Spleen (tissue), 11 donors: Measurements from ENCODE around the gene CHRNA4. TPM values are rescaled to one million over a fixed set of nuclear protein-coding genes. Genes with fewer than 3 reads are reported as not detected.

Experiments used
- DNase-seq: peaks from one replicate; pipeline ENCODE4 v3.0.0-alpha.2; 2020
- H3K27ac ChIP-seq, 8 donors: fragments of 200-600 bp; sonication (generic) in 7 of 8; 1 replicate in 4 of 8; 2 replicates in 4 of 8; pipeline versions ENCODE4 v1.5.0 to v1.8.0; 2016 to 2021; ENCODE audit warnings: inconsistent platforms in 4 of 8, mild to moderate bottlenecking in 4 of 8, moderate library complexity in 1 of 8
- H3K27me3 ChIP-seq, 7 donors: fragments of 200-600 bp; sonication (generic) in 6 of 7; replicated peaks in 1 of 7; 1 replicate in 4 of 7; 2 replicates in 3 of 7; pipeline versions ENCODE4 v1.5.0 to v1.8.0; 2016 to 2021; ENCODE audit warnings: inconsistent platforms in 3 of 7, mild to moderate bottlenecking in 1 of 7
- H3K36me3 ChIP-seq, 6 donors: fragments of 200-600 bp; sonication (generic) in 5 of 6; 1 replicate in 4 of 6; 2 replicates in 2 of 6; pipeline versions ENCODE4 v1.5.0 to v1.8.0; 2016 to 2021; ENCODE audit warnings: inconsistent platforms in 2 of 6
- H3K4me1 ChIP-seq, 6 donors: fragments of 200-600 bp; sonication (generic) in 5 of 6; 1 replicate in 3 of 6; 2 replicates in 3 of 6; pipeline versions ENCODE4 v1.5.0 to v1.8.0; 2016 to 2021; ENCODE audit warnings: inconsistent platforms in 3 of 6
- H3K4me3 ChIP-seq, 8 donors: fragments of 200-600 bp; sonication (generic) in 7 of 8; 1 replicate in 4 of 8; 2 replicates in 4 of 8; pipeline versions ENCODE4 v1.5.0 to v1.8.0; 2016 to 2021; ENCODE audit warnings: inconsistent platforms in 4 of 8, mild to moderate bottlenecking in 4 of 8, moderate library complexity in 2 of 8
- H3K9me3 ChIP-seq, 8 donors: fragments of 200-600 bp; sonication (generic) in 7 of 8; 1 replicate in 4 of 8; 2 replicates in 4 of 8; pipeline versions ENCODE4 v1.5.0 to v1.8.0; 2016 to 2021; ENCODE audit warnings: inconsistent platforms in 4 of 8
- POLR2A ChIP-seq, 3 donors: fragments of 450-650 bp; IDR thresholded peaks; one replicate each; pipeline ENCODE4 v1.5.1; 2017; ENCODE audit warnings: antibody characterized with exemption in 3 of 3, mild to moderate bottlenecking in 1 of 3
- POLR2AphosphoS5 ChIP-seq, 3 donors: sonication (generic); formaldehyde crosslinking; IDR thresholded peaks; one replicate each; pipeline ENCODE4 v1.5.1; 2017; ENCODE audit warnings: antibody characterized with exemption in 3 of 3
- WGBS, 5 donors: extraction: QIAGEN DNeasy Blood & Tissue Kit in 3 of 5; methylation state at CpG; one replicate each; pipeline versions ENCODE4 v1.1.5 to v1.1.7; 2013 to 2018; 5-methylcytosine and 5-hydroxymethylcytosine counted together
- intact Hi-C: fragments of 100-400 bp; cut with DNase I; formaldehyde crosslinking; loops from one replicate; pipeline ENCODE4 v1.15.0; 2023; ENCODE audit warnings: low total_unique reads
- polyA plus RNA-seq, 3 donors: library from polyadenylated mRNA; stranded (reverse); fragments of 200-250 nt; gene quantifications; one replicate each; pipeline ENCODE4 v1.2.1, GENCODE V29; 2013
- total RNA-seq, 7 donors: library from RNA; depleted of rRNA in 3 of 7; stranded (reverse); fragments of >200 nt in 3 of 7; fragmentation: NEBNext Ultra II Directional in 4 of 7; extraction: Animal tissue kit (Norgen Biotek cat#: 25700) in 4 of 7; gene quantifications; one replicate each; pipeline versions ENCODE4 v1.1.0 to v1.2.1, GENCODE V29; 2016 to 2021
- TF ChIP-seq, protein P1 (sequence below), 11 experiments: fragments of 200-600 bp in 7 of 11; fragments of 450-650 bp in 4 of 11; sonication (generic) in 4 of 11; IDR thresholded peaks in 8 of 11; conservative IDR thresholded peaks in 3 of 11; 1 replicate in 7 of 11; 2 replicates in 4 of 11; pipeline versions ENCODE4 v1.4.0 to v1.8.0; 2016 to 2021; ENCODE audit warnings: antibody characterized with exemption in 11 of 11, inconsistent platforms in 4 of 11, mild to moderate bottlenecking in 1 of 11
- donor health status: healthy with polysubstance abuse.
- donor health status: DM: no; HTN: no; CAD: no; lungs with moderate emphysema.
- donor health status: DM: no; HTN: no; CAD: no.
- donor health status: Bipolar disorder and iron deficiency.
- donor health status: healthy.
- donor health status: DM: no; HTN: no; CAD: no.
- donor health status: DM: yes; HTN: yes; CAD: no.

The CHRNA4 gene
- total and polyA plus RNA-seq, 10 donors, result 0.15 to 13.8 (median 1.3) TPM; not detected in 1

DNA sequence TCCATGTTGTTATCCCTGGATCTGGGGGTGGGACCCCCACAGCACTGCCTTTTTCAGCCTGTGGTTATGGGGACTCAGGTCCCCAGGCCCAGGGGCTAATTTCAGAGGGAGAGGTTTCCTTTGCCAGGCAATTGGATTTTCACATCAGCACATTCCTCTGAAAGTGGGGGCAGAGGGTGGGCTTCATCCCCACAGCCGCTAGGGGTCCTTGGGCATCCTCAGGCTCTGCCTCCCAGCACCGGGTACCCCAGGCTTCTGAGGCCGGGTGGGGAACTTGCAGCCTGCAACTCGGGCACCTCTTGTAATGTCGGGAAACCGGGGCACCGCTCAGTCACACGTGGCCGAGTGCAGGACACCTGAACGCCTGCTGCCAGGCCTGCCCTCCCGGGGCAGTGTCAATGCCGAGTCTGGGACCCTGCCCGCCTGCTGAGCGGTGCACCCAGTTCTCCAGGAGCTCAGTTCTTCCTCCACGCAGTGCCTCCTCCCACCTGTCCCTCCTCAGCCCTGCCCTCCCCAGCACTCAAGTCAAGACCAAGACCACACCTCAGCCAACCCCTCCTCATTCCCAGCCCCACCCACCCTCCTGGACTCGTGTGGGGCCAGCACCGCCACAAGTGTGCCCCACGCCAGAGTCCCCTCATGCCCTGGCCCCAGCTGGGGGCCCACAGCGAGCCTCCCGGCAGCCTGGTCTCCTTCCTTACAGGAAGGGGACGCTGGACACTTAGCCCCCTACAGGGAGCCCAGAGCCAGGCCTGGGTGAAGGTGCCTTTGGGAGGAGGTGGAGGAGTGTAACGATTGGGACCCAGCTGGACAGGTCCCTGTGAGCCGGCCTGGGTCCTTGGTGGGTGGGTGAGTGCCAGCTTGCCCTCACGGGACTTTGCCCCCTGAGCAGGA, 8.8 kb upstream of the CHRNA4 start:
- no peaks in the 10 kb centered on the region for H3K36me3 ChIP-seq
- H3K4me1 ChIP-seq, result peaks cover 0 to 16% (median 0%) of the 10 kb centered on the region in 6 donors
- peaks cover 0 to 83% (median 9%) of the 10 kb centered on the region in 7 donors for H3K27me3 ChIP-seq
- no peak for DNase-seq
- no peak for TF ChIP-seq POLR2AphosphoS5 (IDR thresholded peaks at IDR 0.05)
- TF ChIP-seq, protein P1, sequence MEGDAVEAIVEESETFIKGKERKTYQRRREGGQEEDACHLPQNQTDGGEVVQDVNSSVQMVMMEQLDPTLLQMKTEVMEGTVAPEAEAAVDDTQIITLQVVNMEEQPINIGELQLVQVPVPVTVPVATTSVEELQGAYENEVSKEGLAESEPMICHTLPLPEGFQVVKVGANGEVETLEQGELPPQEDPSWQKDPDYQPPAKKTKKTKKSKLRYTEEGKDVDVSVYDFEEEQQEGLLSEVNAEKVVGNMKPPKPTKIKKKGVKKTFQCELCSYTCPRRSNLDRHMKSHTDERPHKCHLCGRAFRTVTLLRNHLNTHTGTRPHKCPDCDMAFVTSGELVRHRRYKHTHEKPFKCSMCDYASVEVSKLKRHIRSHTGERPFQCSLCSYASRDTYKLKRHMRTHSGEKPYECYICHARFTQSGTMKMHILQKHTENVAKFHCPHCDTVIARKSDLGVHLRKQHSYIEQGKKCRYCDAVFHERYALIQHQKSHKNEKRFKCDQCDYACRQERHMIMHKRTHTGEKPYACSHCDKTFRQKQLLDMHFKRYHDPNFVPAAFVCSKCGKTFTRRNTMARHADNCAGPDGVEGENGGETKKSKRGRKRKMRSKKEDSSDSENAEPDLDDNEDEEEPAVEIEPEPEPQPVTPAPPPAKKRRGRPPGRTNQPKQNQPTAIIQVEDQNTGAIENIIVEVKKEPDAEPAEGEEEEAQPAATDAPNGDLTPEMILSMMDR (IDR thresholded peaks at IDR 0.05 in 8 of 11, conservative IDR thresholded peaks at IDR 0.05 in 3 of 11), result no peak
- TF ChIP-seq POLR2A (IDR thresholded peaks at IDR 0.05), result no peak
- no peaks in the 10 kb centered on the region for H3K9me3 ChIP-seq
- intact Hi-C loops, result no loop called here
- 65 to 76% (median 68%) methylated on average over 13 to 24 of the region's 24 CpGs for WGBS, 5 donors
- H3K4me3 ChIP-seq, result no peak overlapping the region
- no peak overlapping the region for H3K27ac ChIP-seq

GRCh38 chr20:63369024-63369530, 7.9 kb upstream of the CHRNA4 start:
- TF ChIP-seq, protein P1 (IDR thresholded peaks at IDR 0.05 in 8 of 11, conservative IDR thresholded peaks at IDR 0.05 in 3 of 11), result no peak
- TF ChIP-seq POLR2A (IDR thresholded peaks at IDR 0.05), result no peak
- TF ChIP-seq POLR2AphosphoS5 (IDR thresholded peaks at IDR 0.05), result no peak
- Histone ChIP-seq H3K36me3 (no peaks in the 10 kb centered on the region), H3K27me3 (peaks cover 0 to 83% (median 5%) of the 10 kb centered on the region in 7 donors), H3K4me3 (no peak overlapping the region), H3K9me3 (no peaks in the 10 kb centered on the region), H3K27ac (no peak overlapping the region), H3K4me1 (peaks cover 0 to 16% (median 0%) of the 10 kb centered on the region in 6 donors)
- DNase-seq, result no peak
- intact Hi-C loops, result no loop called here
- WGBS, 5 donors, result 84 to 92% (median 87%) methylated on average over 10 of the region's 10 CpGs

- intact Hi-C loops, result no loop called here
- Histone ChIP-seq H3K4me3 (no peak overlapping the region), H3K27ac (no peak overlapping the region), H3K4me1 (peaks cover 0 to 16% (median 0%) of the 10 kb centered on the region in 6 donors), H3K27me3 (peaks cover 0 to 83% (median 0%) of the 10 kb centered on the region in 7 donors), H3K36me3 (no peaks in the 10 kb centered on the region), H3K9me3 (no peaks in the 10 kb centered on the region)
- 74 to 91% (median 83%) methylated on average over 8 of the region's 8 CpGs for WGBS, 5 donors
- no peak for DNase-seq
- TF ChIP-seq, protein P1 (IDR thresholded peaks at IDR 0.05 in 8 of 11, conservative IDR thresholded peaks at IDR 0.05 in 3 of 11), result no peak
- TF ChIP-seq POLR2A (IDR thresholded peaks at IDR 0.05) (no peak), POLR2AphosphoS5 (IDR thresholded peaks at IDR 0.05) (no peak)
These were observed 7.0 kb upstream of the CHRNA4 start for GRCh38 chr20:63368151-63368550.

GRCh38 chr20:63367446-63368055, 6.4 kb upstream of the CHRNA4 start:
- 54 to 69% (median 62%) methylated on average over 6 to 24 of the region's 24 CpGs for WGBS, 5 donors
- TF ChIP-seq, protein P1 (IDR thresholded peaks at IDR 0.05 in 8 of 11, conservative IDR thresholded peaks at IDR 0.05 in 3 of 11), result no peak
- TF ChIP-seq POLR2AphosphoS5 (IDR thresholded peaks at IDR 0.05), result no peak
- TF ChIP-seq POLR2A (IDR thresholded peaks at IDR 0.05), result no peak

More at GRCh38 chr20:63367446-63368055, 6.4 kb upstream of the CHRNA4 start:
- Histone ChIP-seq H3K4me3 (no peak overlapping the region), H3K36me3 (no peaks in the 10 kb centered on the region), H3K27me3 (peaks cover 0 to 83% (median 2%) of the 10 kb centered on the region in 7 donors), H3K9me3 (no peaks in the 10 kb centered on the region), H3K4me1 (peaks cover 0 to 16% (median 0%) of the 10 kb centered on the region in 6 donors), H3K27ac (no peak overlapping the region)
- intact Hi-C loops, result no loop called here
- DNase-seq, result no peak
